H7 (cell line): ENCODE measurements around the gene NKIRAS2. TPM values are rescaled to one million over a fixed set of nuclear protein-coding genes. Genes with fewer than 3 reads are reported as not detected.
A peak's percentile ranks its signal among the peaks of the same experiment; 100 is the strongest.

Experiments
- DNase-seq: peaks from one replicate; pipeline ENCODE4 v3.0.0; 2012
- H3K27me3 ChIP-seq: 2 replicates; pipeline ENCODE4 v1.6.0; 2011; ENCODE audit warnings: mild to moderate bottlenecking, low read length; ENCODE audit not compliant: control insufficient read depth, insufficient read depth
- H3K36me3 ChIP-seq: replicated peaks from 2 replicates; pipeline ENCODE4 v1.5.1; 2011; ENCODE audit warnings: low read length; ENCODE audit not compliant: control insufficient read depth, insufficient read depth
- H3K4me3 ChIP-seq: 2 replicates; pipeline ENCODE4 v1.5.1; 2011; ENCODE audit warnings: low read depth, mild to moderate bottlenecking, control low read depth, low read length, moderate library complexity; ENCODE audit not compliant: insufficient read depth
- total RNA-seq: library from RNA; depleted of rRNA; stranded (reverse); fragments of >200 nt; shearing (Covaris generic); gene quantifications from 2 replicates; pipeline ENCODE4 v1.2.3, GENCODE V29; 2014; rRNA removed

The NKIRAS2 gene
- 31.4 and 35.0 TPM in 2 replicates for total RNA-seq

GRCh38 chr17:42019509-42020404 lies at the start of gene NKIRAS2:
NKIRAS2 (plus strand) TSS chr17:42020090; CDS start chr17:42021578, 1,488 bp downstream.
- peaks cover 24% of the 10 kb centered on the region for H3K36me3 ChIP-seq
- peak; percentile 98 for DNase-seq
- H3K27me3 ChIP-seq, result no peaks in the 10 kb centered on the region
- peak within 1 kb of the TSS; percentile 69 for H3K4me3 ChIP-seq

- no peak for DNase-seq
- Histone ChIP-seq H3K4me3 (no peak overlapping the region), H3K27me3 (no peaks in the 10 kb centered on the region), H3K36me3 (peaks cover 31% of the 10 kb centered on the region)
These were observed 49.0 kb upstream of the NKIRAS2 start for GRCh38 chr17:41970901-41971331.

DNA sequence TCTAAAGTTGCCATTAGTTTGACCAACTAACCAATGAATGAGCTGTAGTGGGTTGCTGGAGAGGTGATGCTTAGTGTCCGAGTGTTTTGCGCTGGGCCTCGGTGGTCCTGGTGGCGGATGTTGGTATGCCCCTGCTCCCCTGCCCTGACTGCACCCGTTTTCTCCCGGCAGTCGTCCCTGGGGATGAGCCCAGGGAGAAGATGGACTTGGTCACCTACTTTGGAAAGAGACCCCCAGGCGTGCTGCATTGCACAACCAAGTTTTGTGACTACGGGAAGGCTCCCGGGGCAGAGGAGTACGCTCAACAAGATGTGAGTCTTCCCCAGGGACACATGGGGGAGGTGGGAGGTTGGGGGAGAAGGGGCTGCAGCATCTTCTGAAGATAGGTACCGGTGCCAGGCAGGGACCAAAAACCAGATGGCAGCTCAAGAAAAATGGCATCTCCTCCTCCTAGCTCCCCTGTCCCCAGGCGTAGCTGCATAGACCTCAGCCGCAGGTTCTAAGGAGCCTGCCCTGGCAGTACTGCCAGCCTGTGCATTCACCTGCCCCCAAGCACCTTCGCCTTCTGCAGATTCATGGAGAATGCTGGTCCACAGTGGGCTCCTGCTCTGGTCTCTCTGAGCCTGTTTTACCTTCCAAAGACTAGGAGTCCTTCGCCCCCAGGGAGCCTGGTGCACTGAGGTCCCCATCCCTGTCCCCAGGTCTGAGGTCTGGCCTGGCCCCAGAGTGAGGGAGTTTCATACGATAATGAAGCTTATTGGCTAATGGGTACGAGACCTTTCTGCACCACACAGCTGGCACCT lies 48.0 kb upstream of the NKIRAS2 start:
- Histone ChIP-seq H3K27me3 (no peaks in the 10 kb centered on the region), H3K4me3 (no peak overlapping the region), H3K36me3 (peaks cover 38% of the 10 kb centered on the region)
- no peak for DNase-seq

GRCh38 chr17:41972571-41973407 lies 47.1 kb upstream of the NKIRAS2 start:
- DNase-seq, result no peak
- Histone ChIP-seq H3K27me3 (no peaks in the 10 kb centered on the region), H3K4me3 (no peak overlapping the region), H3K36me3 (peaks cover 43% of the 10 kb centered on the region)

DNA sequence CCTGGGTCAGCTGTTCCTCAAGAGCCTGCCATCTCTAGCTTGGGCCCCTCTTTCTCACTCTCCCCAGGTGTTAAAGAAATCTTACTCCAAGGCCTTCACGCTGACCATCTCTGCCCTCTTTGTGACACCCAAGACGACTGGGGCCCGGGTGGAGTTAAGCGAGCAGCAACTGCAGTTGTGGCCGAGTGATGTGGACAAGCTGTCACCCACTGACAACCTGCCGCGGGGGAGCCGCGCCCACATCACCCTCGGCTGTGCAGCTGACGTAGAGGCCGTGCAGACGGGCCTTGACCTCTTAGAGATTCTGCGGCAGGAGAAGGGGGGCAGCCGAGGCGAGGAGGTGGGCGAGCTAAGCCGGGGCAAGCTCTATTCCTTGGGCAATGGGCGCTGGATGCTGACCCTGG lies 46.5 kb upstream of the NKIRAS2 start:
- Histone ChIP-seq H3K4me3 (no peak overlapping the region), H3K36me3 (peaks cover 47% of the 10 kb centered on the region), H3K27me3 (no peaks in the 10 kb centered on the region)
- peak; percentile 45 for DNase-seq

DNA sequence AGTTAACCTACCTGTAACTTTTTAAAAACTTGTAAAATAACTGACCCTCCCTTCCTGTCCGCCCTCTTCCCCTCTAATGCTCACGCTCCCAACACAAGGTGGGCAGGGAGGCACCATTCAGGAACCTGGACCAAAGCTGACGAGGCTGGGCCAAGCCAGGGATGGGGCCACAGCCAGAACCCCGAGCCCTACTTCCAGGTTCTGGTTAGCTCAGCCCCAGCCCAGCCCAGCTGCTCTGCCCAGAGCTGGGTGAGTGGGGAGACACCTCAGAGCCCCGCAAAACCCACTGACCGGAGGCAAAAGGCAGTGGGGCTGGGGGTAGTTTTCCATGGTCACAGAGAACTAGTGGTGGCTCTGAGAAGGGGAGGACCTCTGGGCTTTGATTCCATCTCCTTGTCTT lies 45.9 kb upstream of the NKIRAS2 start:
- H3K36me3 ChIP-seq, result peaks cover 44% of the 10 kb centered on the region
- H3K4me3 ChIP-seq, result no peak overlapping the region
- no peaks in the 10 kb centered on the region for H3K27me3 ChIP-seq
- DNase-seq, result peak; percentile 28

GRCh38 chr17:41974658-41975057 lies 45.2 kb upstream of the NKIRAS2 start:
- DNase-seq, result peak; percentile 24
- Histone ChIP-seq H3K36me3 (peaks cover 42% of the 10 kb centered on the region), H3K27me3 (no peaks in the 10 kb centered on the region), H3K4me3 (no peak overlapping the region)

DNA sequence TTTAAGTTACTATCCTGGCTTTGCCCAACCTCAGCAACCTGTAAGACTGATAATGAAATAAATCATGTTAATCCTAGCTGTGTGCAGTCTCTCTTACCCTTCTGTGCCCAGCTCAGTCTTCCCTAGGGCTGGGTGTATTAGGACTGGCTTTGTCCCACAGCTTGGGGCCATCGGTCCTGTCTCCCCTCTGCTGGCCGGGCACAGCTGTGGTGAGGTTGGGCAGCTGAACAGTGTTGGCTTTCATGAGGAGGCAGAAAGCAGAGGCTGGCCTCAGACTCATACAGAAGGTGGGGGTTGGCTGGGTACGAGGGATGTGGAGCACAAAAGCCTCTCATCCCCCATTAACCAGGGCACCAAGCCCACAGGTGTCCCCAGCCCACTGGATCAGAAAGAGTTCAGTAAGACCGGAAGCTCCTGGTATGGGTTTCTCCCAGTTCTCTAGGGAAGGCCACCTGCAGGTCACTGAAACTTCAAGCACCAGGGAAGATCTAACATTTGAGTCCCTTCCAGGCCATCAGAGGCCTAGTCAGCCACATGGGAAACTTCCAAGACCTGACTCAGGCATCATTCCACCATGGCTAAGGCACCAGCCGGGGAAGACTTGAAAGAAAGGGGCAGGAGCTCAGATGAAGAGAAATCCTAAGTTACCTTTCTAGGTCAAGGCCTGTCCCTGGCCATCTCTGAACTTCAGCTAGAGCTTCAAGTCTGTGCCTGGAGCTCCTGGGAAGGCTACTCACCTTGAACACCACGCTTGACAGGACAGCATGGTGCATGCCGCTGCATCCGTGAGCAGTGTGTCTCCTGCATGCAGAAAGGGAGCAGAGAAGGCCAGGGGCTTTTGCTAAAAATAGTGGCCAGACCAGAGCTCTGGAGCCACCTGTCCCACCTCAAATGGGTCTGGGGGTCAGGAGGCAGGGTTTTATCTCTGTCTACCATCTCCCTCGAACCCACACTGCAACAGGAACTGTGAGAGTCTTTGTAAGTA lies 44.5 kb upstream of the NKIRAS2 start:
- Histone ChIP-seq H3K36me3 (peaks cover 42% of the 10 kb centered on the region), H3K4me3 (no peak overlapping the region), H3K27me3 (no peaks in the 10 kb centered on the region)
- DNase-seq, result peak; percentile 25

GRCh38 chr17:41976142-41976768 lies 43.6 kb upstream of the NKIRAS2 start:
- Histone ChIP-seq H3K36me3 (peaks cover 46% of the 10 kb centered on the region), H3K27me3 (no peaks in the 10 kb centered on the region), H3K4me3 (no peak overlapping the region)
- DNase-seq, result peak; percentile 22

DNA sequence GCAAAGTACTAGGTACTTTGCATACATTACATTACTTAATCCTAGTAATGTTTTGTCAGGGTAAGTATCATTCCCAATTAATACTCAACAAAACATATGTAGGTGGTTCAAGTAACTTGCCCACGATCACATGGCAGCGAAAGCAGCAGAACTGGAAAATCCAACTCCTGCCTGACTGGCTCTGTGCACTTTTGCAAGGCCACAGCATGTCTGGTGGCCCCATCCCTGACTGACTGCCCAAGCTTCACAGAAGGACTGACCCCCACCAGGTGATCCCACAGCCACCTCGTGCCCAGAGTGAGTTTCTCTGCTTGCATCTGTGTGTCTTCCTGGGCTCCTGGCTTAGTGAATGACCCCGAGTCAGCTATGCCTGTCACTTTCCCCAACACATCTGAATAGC lies 41.9 kb upstream of the NKIRAS2 start:
- H3K36me3 ChIP-seq, result peaks cover 49% of the 10 kb centered on the region

GRCh38 chr17:41982026-41982760 lies 37.7 kb upstream of the NKIRAS2 start:
- no peaks in the 10 kb centered on the region for H3K27me3 ChIP-seq
- peaks cover 46% of the 10 kb centered on the region for H3K36me3 ChIP-seq
- H3K4me3 ChIP-seq, result no peak overlapping the region
- DNase-seq, result no peak

More for the DNA sequence above, 41.9 kb upstream of the NKIRAS2 start:
- Histone ChIP-seq H3K4me3 (no peak overlapping the region), H3K27me3 (no peaks in the 10 kb centered on the region)
- DNase-seq, result no peak

DNA sequence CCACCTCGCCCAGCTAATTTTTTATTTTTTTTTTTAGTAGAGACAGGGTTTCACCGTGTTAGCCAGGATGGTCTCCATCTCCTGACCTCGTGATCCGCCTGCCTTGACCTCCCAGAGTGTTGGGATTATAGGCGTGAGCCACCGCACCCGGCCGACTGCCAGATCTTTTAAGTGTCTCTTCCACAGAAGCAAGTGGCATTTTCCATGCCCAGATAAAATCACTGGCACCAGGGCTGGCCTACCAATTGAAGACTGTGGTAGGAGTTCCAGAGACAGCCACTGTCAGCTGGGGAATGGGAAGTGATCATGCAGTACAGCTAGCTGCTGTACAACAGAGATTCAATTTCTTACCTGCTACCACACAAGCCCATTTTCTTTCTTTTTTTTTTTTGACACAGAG lies 35.4 kb upstream of the NKIRAS2 start:
- Histone ChIP-seq H3K36me3 (peaks cover 62% of the 10 kb centered on the region), H3K27me3 (no peaks in the 10 kb centered on the region), H3K4me3 (no peak overlapping the region)
- no peak for DNase-seq
